GM12874 (cell line): Measurements from ENCODE around the gene PAFAH2.

Experiments
- TF ChIP-seq, protein P1 (sequence below): IDR thresholded peaks from 2 replicates; pipeline ENCODE4 v1.5.1; 2011; ENCODE audit warnings: low read depth, mild to moderate bottlenecking, control low read depth, low read length, moderate library complexity; ENCODE audit not compliant: insufficient read depth

PAFAH2 gene

DNA sequence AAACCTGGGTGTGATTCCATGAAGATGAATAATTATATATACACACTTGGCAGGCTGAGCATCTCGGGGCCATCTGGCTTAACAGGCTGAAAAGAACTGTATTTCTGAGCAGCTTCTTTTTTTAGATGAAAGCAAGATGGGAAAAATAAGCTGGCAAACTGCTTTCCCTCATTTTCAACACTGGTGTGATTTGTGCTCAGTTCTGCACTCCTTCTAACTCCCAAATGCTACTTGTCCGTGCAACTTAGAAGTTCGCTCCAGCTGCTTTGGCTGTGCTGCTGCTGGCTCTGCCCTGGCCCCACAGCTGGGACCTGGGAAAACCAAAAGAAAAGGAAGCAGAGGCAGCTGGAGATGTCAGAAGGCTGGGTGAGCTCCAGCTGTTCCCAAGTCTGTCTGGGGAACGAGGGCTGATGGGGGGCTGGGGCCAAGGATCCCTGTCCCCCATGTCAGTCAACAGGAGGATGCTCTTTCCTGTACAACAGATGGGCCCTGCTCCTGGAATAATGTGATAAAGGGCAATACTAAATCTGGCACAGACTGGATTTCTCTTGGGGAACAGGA is 44.9 kb downstream of the PAFAH2 start:
- TF ChIP-seq, protein P1, sequence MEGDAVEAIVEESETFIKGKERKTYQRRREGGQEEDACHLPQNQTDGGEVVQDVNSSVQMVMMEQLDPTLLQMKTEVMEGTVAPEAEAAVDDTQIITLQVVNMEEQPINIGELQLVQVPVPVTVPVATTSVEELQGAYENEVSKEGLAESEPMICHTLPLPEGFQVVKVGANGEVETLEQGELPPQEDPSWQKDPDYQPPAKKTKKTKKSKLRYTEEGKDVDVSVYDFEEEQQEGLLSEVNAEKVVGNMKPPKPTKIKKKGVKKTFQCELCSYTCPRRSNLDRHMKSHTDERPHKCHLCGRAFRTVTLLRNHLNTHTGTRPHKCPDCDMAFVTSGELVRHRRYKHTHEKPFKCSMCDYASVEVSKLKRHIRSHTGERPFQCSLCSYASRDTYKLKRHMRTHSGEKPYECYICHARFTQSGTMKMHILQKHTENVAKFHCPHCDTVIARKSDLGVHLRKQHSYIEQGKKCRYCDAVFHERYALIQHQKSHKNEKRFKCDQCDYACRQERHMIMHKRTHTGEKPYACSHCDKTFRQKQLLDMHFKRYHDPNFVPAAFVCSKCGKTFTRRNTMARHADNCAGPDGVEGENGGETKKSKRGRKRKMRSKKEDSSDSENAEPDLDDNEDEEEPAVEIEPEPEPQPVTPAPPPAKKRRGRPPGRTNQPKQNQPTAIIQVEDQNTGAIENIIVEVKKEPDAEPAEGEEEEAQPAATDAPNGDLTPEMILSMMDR, result no peak

DNA sequence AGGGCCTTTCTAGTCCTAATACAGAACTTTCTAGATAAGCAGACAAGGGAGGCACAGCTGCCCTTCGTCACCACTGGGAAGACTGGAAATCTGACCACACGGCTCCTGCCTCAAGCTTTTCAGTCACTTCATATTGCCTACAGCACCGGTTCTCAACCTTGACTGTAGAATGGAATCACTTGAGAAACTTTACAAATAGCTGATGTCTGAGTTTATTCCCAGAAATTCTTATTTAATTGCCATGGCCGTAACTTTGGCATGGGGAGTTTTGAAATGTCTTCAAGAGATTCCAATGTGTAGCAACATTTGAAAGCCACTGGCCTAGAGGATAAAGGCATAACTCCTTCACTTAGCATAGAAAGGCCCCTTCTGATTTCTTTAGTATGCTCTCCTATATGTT is 49.2 kb downstream of the PAFAH2 start:
- TF ChIP-seq, protein P1, result no peak

DNA sequence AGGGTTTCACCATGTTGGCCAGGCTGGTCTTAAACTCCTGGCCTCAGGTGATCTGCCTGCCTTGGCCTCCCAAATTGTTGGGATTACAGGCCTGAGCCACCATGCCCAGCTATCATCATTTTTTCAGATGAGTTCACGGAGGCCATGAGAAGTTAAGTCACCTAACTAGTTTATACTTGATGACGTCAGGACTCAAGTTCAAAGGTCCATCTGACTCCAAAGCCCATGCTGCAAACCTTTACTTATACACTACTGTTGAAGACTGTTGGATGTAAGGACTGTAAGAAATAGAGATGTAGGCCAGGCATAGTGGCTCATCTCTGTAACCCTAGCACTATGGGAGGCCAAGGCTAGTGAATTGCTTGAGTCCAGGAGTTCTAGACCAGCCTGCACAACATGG is 50.8 kb downstream of the PAFAH2 start:
- TF ChIP-seq, protein P1, result no peak

DNA sequence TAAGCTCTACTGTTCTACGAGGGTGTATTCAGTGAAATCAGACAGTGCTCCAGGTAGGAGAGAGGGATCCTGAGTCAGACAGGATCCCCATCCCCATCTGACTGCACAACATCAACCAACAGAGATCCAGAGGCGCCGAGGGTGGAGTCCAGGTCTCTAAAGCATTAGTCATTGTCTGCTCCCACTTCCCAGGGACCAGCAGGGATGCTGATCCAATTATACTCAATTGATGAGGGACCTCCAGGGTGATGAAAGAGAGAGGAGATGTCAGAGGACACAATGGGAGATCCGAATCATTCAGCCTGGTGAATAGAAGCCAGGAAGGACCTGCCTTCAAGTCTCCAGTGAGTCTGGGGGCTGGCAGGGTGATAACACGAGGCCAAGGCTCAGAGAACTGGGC is 52.1 kb downstream of the PAFAH2 start:
- TF ChIP-seq, protein P1, result no peak

DNA sequence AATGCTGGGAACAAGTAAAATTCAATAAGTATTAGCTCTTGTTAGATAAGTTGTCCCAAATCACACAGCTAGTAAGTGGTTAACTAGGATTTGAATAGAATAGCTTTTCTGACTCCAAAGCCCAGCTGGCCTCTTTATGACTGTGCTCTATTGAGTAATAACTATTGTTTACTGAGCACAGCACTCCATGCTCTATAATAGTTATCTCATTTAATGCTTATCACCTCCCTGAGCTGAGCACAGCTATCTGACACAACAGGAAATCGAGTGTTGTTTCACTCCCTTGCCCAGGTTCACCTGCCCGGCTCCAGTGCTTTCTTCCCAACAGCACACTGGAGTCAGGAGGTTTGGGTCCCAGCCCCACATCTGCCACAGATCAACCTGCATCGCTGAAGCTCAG is 52.9 kb downstream of the PAFAH2 start:
- TF ChIP-seq, protein P1, result no peak

DNA sequence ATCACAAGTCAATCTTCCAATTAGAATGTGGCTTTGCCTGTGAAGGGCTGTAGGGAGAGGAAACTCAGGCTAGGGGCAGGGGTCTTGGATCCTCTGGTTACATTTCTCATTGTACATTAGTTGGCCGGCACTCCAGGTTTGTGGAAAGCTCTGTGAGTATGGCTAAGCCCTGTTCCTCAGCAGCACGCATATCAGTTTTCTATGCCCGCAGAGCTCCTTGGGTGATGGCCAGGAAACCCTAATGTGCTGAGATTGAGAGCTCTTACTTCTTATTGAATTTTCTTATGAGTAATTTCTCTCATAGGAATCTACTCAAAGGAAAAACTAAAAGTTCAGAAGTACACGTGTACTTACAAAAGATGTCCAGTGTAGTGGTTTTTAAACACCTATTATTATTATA is 60.9 kb downstream of the PAFAH2 start:
- TF ChIP-seq, protein P1, result no peak

DNA sequence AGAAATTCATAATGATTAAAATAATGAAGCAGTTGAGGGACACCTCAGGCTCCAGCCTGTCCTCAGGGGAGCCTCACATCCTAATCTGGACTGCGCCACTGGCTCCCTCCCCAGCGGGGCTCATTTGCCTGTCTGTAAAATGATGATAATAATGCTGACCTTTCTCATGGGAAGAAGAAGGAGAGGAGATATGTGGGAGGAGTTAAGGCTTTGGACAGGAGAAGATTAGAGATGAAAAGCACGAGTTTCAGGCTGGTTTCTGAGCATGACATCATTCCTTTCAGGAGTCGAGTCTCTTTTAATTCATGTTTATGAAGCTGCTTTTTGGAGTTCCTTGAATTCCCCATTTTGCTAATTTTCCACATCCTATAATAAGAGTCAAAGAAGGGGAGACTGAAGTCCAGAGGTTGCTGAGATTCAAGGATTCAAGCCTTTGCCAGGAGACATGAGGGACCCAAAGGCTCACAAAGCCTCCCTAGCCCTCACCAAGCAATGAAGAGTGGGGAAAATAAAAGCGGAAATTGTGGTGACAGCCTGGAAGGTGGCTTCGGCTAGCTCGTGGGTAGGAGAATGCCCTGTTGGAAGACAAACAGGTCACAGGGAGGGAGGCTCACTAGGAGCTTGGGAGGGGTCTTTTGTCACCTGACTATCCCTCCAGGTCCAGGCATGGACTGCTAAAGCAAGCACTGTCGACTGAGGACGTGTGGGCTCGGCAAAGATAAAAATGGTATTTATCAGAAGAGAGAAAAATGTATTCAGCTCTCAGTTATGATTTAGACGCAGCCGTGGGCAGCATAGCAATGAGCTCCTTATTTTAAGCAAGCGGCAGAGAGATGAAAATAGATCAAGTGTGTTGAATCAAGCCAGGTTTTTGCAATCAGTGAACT is 64.1 kb downstream of the PAFAH2 start:
- TF ChIP-seq, protein P1, result no peak
